ENCODE results near the gene CELA2B.
"Not testable (repeated sequence)": the region's sequence is repeated elsewhere in the genome, so short reads cannot be mapped to it uniquely, and the experiment has no call there.

DNA sequence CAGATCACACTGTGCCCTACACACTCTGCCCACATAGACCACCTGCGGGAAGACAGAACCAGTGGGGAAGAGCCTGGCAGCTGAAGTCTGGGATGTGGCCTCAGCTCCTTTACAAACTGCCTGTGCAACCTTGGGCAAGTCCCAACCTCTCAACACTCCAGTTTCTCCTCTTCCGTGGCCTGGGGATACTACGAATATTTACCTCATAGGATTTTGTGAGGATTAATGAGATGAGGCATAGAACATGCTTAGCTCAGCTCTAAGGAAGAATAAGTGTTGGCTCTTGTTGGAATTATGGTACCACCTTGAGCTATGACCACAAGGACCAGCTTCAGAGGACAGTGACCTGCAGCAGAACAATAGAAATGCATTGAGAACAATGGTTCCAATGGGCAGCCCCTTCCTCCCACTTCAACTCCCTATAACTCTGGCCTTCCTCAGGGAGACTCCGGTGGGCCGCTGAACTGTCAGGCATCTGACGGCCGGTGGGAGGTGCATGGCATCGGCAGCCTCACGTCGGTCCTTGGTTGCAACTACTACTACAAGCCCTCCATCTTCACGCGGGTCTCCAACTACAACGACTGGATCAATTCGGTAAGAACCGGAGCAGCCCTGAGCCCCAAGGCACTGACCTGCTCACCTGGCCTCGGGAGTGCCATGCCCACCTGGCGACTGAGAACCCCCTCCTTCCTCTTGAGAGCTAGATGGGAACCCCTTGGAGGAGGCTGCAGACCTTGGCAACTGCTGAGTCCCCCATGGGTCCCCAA is 11.1 kb downstream of the CELA2B start:
- TF ChIP-seq CTCF (IDR thresholded peaks at IDR 0.05); EZH2 (IDR thresholded peaks at IDR 0.05; ENCODE audit: borderline replicate concordance, insufficient read depth, low read depth, low read length, poor library complexity, severe bottlenecking): not testable (repeated sequence)
